B cell (primary cell): Measurements from ENCODE around the gene ANXA10. TPM values are rescaled to one million over a fixed set of nuclear protein-coding genes. Genes with fewer than 3 reads are reported as not detected.

Experiments
- ATAC-seq: fragments of 200-7000 bp; cut with Tn5 transposase; one replicate; pipeline ENCODE4 v1.10.0; 2021; ENCODE audit warnings: low read depth, mild to moderate bottlenecking, moderate number of reproducible peaks, moderate library complexity
- CTCF ChIA-PET: fragments of 350-600 bp; sonication (Branson Sonifier 250); formaldehyde crosslinking; loops from one replicate; lab custom pipeline; 2021; ENCODE audit warnings: antibody characterized with exemption, inconsistent platforms; lab: Charles Lee
- POLR2A ChIA-PET: fragments of 350-600 bp; sonication (Branson Sonifier 250); formaldehyde crosslinking; loops from one replicate; lab custom pipeline; 2021; ENCODE audit warnings: antibody characterized with exemption; lab: Charles Lee
- DNase-seq: peaks from one replicate; pipeline ENCODE4 v3.0.0; 2013
- H2AFZ ChIP-seq: 2 replicates; pipeline ENCODE4 v1.6.1; 2012; ENCODE audit warnings: mild to moderate bottlenecking, low read depth, low read length; ENCODE audit not compliant: insufficient read depth, poor library complexity, severe bottlenecking
- H3K27ac ChIP-seq, 2 donors: 1 replicate in 1 of 2; 2 replicates in 1 of 2; pipeline ENCODE4 v1.5.1; 2012 to 2013; ENCODE audit warnings: low read length in 2 of 2, mild to moderate bottlenecking in 2 of 2, moderate library complexity in 1 of 2
- H3K27me3 ChIP-seq, 4 experiments: fragments of 200-600 bp in 1 of 4; sonication (generic) in 1 of 4; replicated peaks in 1 of 4; 1 replicate in 2 of 4; 2 replicates in 2 of 4; pipeline versions ENCODE4 v1.6.1 to v1.7.0; 2013 to 2016; ENCODE audit warnings: low read length in 3 of 4, mild to moderate bottlenecking in 2 of 4, mixed read lengths in 1 of 4, moderate library complexity in 1 of 4; ENCODE audit not compliant: insufficient read depth in 4 of 4, control insufficient read depth in 3 of 4; ENCODE audit errors: control extremely low read depth in 1 of 4
- H3K36me3 ChIP-seq, 2 experiments: replicated peaks in 1 of 2; 1 replicate in 1 of 2; 2 replicates in 1 of 2; pipeline versions ENCODE4 v1.6.1 to v1.7.1; 2013; ENCODE audit warnings: low read length in 1 of 2; ENCODE audit not compliant: insufficient read depth in 2 of 2, control insufficient read depth in 1 of 2; ENCODE audit errors: control extremely low read depth in 1 of 2, extremely low read depth in 1 of 2
- H3K4me1 ChIP-seq, 2 donors: fragments of 200-600 bp in 1 of 2; sonication (generic) in 1 of 2; 1 replicate in 1 of 2; 2 replicates in 1 of 2; pipeline versions ENCODE4 v1.5.1 to v1.6.1; 2013 to 2017; ENCODE audit warnings: low read length in 2 of 2; ENCODE audit not compliant: control insufficient read depth in 2 of 2, insufficient read depth in 2 of 2
- H3K4me2 ChIP-seq: replicated peaks from 2 replicates; pipeline ENCODE3; 2012; ENCODE audit warnings: mild to moderate bottlenecking, low read depth, low read length; ENCODE audit not compliant: poor library complexity, severe bottlenecking
- H3K4me3 ChIP-seq, 5 experiments: fragments of 200-600 bp in 1 of 5; sonication (generic) in 1 of 5; 1 replicate in 3 of 5; 2 replicates in 2 of 5; pipeline versions ENCODE4 v1.5.1 to v1.7.0; 2011 to 2016; ENCODE audit warnings: low read length in 4 of 5, mild to moderate bottlenecking in 4 of 5, low read depth in 2 of 5, control low read depth in 1 of 5, moderate library complexity in 1 of 5; ENCODE audit not compliant: insufficient read depth in 1 of 5; ENCODE audit errors: control extremely low read depth in 1 of 5, extremely low read depth in 1 of 5
- H3K79me2 ChIP-seq: fragments of 200-600 bp; sonication (generic); one replicate; pipeline ENCODE4 v1.6.0; 2016; ENCODE audit warnings: low read length; ENCODE audit not compliant: control insufficient read depth, insufficient read depth
- H3K9ac ChIP-seq: fragments of 200-600 bp; sonication (generic); 2 replicates; pipeline ENCODE4 v1.6.1; 2017; ENCODE audit warnings: mild to moderate bottlenecking, low read length, moderate library complexity
- H3K9me3 ChIP-seq, 3 donors: one replicate each; pipeline versions ENCODE4 v1.6.1 to v1.7.1; 2013; ENCODE audit warnings: low read length in 2 of 3; ENCODE audit not compliant: control insufficient read depth in 2 of 3, insufficient read depth in 1 of 3; ENCODE audit errors: control extremely low read depth in 1 of 3
- H4K20me1 ChIP-seq: 2 replicates; pipeline ENCODE4 v1.6.0; 2012; ENCODE audit warnings: mild to moderate bottlenecking, low read length; ENCODE audit not compliant: insufficient read depth, control insufficient read depth, poor library complexity, severe bottlenecking
- H3K27ac Mint-ChIP-seq: one replicate; pipeline ENCODE4 v1.8.0; 2021; ENCODE audit warnings: mixed read lengths
- H3K27me3 Mint-ChIP-seq: one replicate; pipeline ENCODE4 v1.8.0; 2021; ENCODE audit warnings: mixed read lengths
- H3K4me1 Mint-ChIP-seq: one replicate; pipeline ENCODE4 v1.8.0; 2021; ENCODE audit warnings: mixed read lengths
- H3K4me3 Mint-ChIP-seq: one replicate; pipeline ENCODE4 v1.8.0; 2021; ENCODE audit warnings: mixed read lengths
- H3K9me3 Mint-ChIP-seq: one replicate; pipeline ENCODE4 v1.8.0; 2022; ENCODE audit warnings: mixed read lengths; ENCODE audit not compliant: insufficient read depth
- EZH2 ChIP-seq: IDR thresholded peaks from 2 replicates; pipeline ENCODE4 v1.6.1; 2012; ENCODE audit warnings: borderline replicate concordance, low read depth, mild to moderate bottlenecking, moderate library complexity, low read length; ENCODE audit not compliant: insufficient read depth, poor library complexity, severe bottlenecking
- WGBS: methylation state at CpG from one replicate; pipeline ENCODE4 v1.1.5; 2013; ENCODE audit warnings: missing lambda C conversion rate; ENCODE audit not compliant: insufficient coverage; 5-methylcytosine and 5-hydroxymethylcytosine counted together
- intact Hi-C: fragments of 100-400 bp; cut with micrococcal nuclease; formaldehyde crosslinking; loops from one replicate; pipeline ENCODE4 v1.10.0; 2022
- polyA plus RNA-seq: library from polyadenylated mRNA; depleted of rRNA; stranded (reverse); fragments of >200 nt; gene quantifications from 2 replicates; pipeline ENCODE4 v1.2.3, GENCODE V29; 2012
- total RNA-seq, 2 donors: library from RNA; stranded (reverse); fragments of 120-200 nt in 1 of 2; gene quantifications; 1 replicate in 1 of 2; 2 replicates in 1 of 2; pipeline versions ENCODE4 v1.2.3 to v1.2.4, GENCODE V29; 2013 to 2022
- TF ChIP-seq, protein P1 (sequence below): fragments of 200-600 bp; IDR thresholded peaks from one replicate; pipeline ENCODE4 v1.8.0; 2022; ENCODE audit warnings: antibody characterized with exemption, mild to moderate bottlenecking

ANXA10 gene
- total and polyA plus RNA-seq, 2 donors (not counting 1 experiment from before 2014, with no cell fraction given) = not detected

DNA sequence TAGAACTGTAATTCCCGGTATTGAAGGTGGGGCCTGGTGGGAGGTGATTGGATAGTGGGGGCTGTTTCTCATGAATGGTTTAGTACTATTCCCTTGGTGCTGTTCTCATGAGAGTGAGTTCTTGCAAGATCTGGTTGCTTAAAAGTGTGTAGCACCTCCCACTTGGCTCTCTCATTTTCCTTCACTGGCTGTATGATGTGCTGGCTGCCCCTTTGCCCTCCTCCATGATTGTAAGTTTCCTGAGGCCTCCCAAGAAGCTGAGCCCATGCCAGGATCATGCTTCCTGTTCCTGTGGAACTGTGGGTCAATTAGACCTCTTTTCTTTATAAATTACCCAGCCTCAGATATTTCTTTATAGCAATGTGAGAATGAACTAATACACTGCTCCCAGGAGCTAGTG, 8.7 kb downstream of the ANXA10 start:
- POLR2A ChIA-PET = no interaction called here
- H3K9me3 Mint-ChIP-seq = peaks cover 2% of the 10 kb centered on the region
- CTCF ChIA-PET = no interaction called here

DNA sequence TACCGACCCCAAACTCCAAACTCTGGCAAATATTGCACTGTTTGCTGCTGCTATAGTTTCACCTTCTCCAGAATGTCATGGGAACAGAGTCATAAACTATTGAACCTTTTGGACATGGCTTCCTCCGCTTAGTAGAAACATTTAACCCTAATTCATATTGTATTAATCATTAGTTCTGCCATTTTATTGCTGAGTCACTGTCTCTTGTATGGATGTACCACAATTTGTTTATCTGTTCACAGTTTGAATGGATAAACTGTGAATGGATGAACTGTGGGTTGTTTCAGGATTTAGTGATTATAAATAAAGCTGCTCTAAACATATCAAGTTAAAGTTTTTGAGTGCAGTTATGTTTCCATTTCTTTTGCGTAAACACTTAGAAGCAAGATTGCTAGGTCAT, 10.1 kb downstream of the ANXA10 start:
- 75% methylated on average over 1 of the region's 3 CpGs for WGBS
- Histone ChIP-seq H3K27ac (no peak overlapping the region), H3K27me3 (no peaks in the 10 kb centered on the region), H4K20me1 (no peaks in the 10 kb centered on the region), H2AFZ (no peak overlapping the region), H3K36me3 (no peaks in the 10 kb centered on the region), H3K9me3 (no peaks in the 10 kb centered on the region), H3K79me2 (no peaks in the 10 kb centered on the region), H3K4me2 (no peak overlapping the region), H3K4me1 (no peaks in the 10 kb centered on the region), H3K4me3 (no peak overlapping the region), H3K9ac (no peak overlapping the region)
- POLR2A ChIA-PET = no interaction called here
- no peak overlapping the region for H3K4me3 Mint-ChIP-seq
- H3K9me3 Mint-ChIP-seq = peaks cover 2% of the 10 kb centered on the region
- CTCF ChIA-PET = no interaction called here
- H3K27ac Mint-ChIP-seq = no peak overlapping the region
- TF ChIP-seq EZH2 = no peak
- TF ChIP-seq, protein P1, sequence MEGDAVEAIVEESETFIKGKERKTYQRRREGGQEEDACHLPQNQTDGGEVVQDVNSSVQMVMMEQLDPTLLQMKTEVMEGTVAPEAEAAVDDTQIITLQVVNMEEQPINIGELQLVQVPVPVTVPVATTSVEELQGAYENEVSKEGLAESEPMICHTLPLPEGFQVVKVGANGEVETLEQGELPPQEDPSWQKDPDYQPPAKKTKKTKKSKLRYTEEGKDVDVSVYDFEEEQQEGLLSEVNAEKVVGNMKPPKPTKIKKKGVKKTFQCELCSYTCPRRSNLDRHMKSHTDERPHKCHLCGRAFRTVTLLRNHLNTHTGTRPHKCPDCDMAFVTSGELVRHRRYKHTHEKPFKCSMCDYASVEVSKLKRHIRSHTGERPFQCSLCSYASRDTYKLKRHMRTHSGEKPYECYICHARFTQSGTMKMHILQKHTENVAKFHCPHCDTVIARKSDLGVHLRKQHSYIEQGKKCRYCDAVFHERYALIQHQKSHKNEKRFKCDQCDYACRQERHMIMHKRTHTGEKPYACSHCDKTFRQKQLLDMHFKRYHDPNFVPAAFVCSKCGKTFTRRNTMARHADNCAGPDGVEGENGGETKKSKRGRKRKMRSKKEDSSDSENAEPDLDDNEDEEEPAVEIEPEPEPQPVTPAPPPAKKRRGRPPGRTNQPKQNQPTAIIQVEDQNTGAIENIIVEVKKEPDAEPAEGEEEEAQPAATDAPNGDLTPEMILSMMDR = no peak
- H3K27me3 Mint-ChIP-seq = no peaks in the 10 kb centered on the region
- no peak for DNase-seq
- no peaks in the 10 kb centered on the region for H3K4me1 Mint-ChIP-seq
- intact Hi-C loops = no loop called here
- ATAC-seq = no peak

More for the DNA sequence above, 8.7 kb downstream of the ANXA10 start:
- Mint-ChIP-seq H3K4me1 (no peaks in the 10 kb centered on the region), H3K27me3 (no peaks in the 10 kb centered on the region), H3K4me3 (no peak overlapping the region), H3K27ac (no peak overlapping the region)
- intact Hi-C loops = no loop called here
- Histone ChIP-seq H3K4me1 (no peaks in the 10 kb centered on the region), H3K9ac (no peak overlapping the region), H3K27ac (no peak overlapping the region), H3K4me3 (no peak overlapping the region), H3K79me2 (no peaks in the 10 kb centered on the region), H4K20me1 (no peaks in the 10 kb centered on the region), H3K4me2 (no peak overlapping the region), H3K36me3 (no peaks in the 10 kb centered on the region), H3K9me3 (no peaks in the 10 kb centered on the region), H2AFZ (no peak overlapping the region), H3K27me3 (no peaks in the 10 kb centered on the region)
- DNase-seq = no peak
- ATAC-seq = no peak
- WGBS = no CpG with 5 or more reads among the region's 1 CpG
- TF ChIP-seq, protein P1 = no peak
- TF ChIP-seq EZH2 = no peak
